Trophoblast cell (in vitro differentiated cells and primary cell): ENCODE data around the gene AIRE.
A peak's percentile ranks its signal among the peaks of the same experiment; 100 is the strongest.

Experiments
- DNase-seq, 2 donors: peaks; one replicate each; pipeline ENCODE4 v3.0.0-alpha.2; 2016
- H2AFZ ChIP-seq: 2 replicates; pipeline ENCODE4 v1.6.1; 2013; ENCODE audit warnings: low read length, moderate library complexity, mild to moderate bottlenecking; ENCODE audit not compliant: insufficient read depth, poor library complexity
- H2AK5ac ChIP-seq: 2 replicates; pipeline ENCODE4 v1.6.1; 2013; ENCODE audit warnings: mild to moderate bottlenecking, low read length
- H2BK120ac ChIP-seq: 2 replicates; pipeline ENCODE4 v1.6.1; 2013; ENCODE audit warnings: low read length, mild to moderate bottlenecking, moderate library complexity; ENCODE audit not compliant: insufficient read depth, poor library complexity
- H2BK12ac ChIP-seq: 2 replicates; pipeline ENCODE4 v1.6.1; 2013; ENCODE audit warnings: mild to moderate bottlenecking, low read length, moderate library complexity
- H2BK5ac ChIP-seq: 2 replicates; pipeline ENCODE4 v1.6.1; 2013; ENCODE audit warnings: low read length, low read depth, moderate library complexity, mild to moderate bottlenecking; ENCODE audit not compliant: poor library complexity
- H3K14ac ChIP-seq: 2 replicates; pipeline ENCODE4 v1.6.1; 2013; ENCODE audit warnings: mild to moderate bottlenecking, low read length
- H3K18ac ChIP-seq: 2 replicates; pipeline ENCODE4 v1.6.1; 2013; ENCODE audit warnings: mild to moderate bottlenecking, low read length
- H3K23ac ChIP-seq: 2 replicates; pipeline ENCODE4 v1.6.1; 2013; ENCODE audit warnings: low read length
- H3K27ac ChIP-seq: 2 replicates; pipeline ENCODE4 v1.5.1; 2013; ENCODE audit warnings: low read depth, mild to moderate bottlenecking, inconsistent platforms, low read length, moderate library complexity
- H3K27me3 ChIP-seq: 2 replicates; pipeline ENCODE4 v1.6.1; 2013; ENCODE audit warnings: inconsistent platforms, mild to moderate bottlenecking, low read length, moderate library complexity; ENCODE audit not compliant: insufficient read depth
- H3K36me3 ChIP-seq, 2 experiments: 1 replicate in 1 of 2; 2 replicates in 1 of 2; pipeline ENCODE4 v1.6.1; 2013; ENCODE audit warnings: low read length in 2 of 2, mild to moderate bottlenecking in 2 of 2, moderate library complexity in 1 of 2; ENCODE audit not compliant: insufficient read depth in 2 of 2, control insufficient read depth in 1 of 2
- H3K4ac ChIP-seq: 2 replicates; pipeline ENCODE4 v1.6.1; 2013; ENCODE audit warnings: low read depth, mild to moderate bottlenecking, low read length, moderate library complexity
- H3K4me1 ChIP-seq, 2 experiments: 1 replicate in 1 of 2; 2 replicates in 1 of 2; pipeline ENCODE4 v1.6.1; 2013; ENCODE audit warnings: low read length in 2 of 2, mild to moderate bottlenecking in 2 of 2, moderate library complexity in 1 of 2; ENCODE audit not compliant: insufficient read depth in 2 of 2, control insufficient read depth in 1 of 2
- H3K4me2 ChIP-seq: 2 replicates; pipeline ENCODE4 v1.6.1; 2013; ENCODE audit warnings: inconsistent platforms, mild to moderate bottlenecking, low read length, moderate library complexity
- H3K4me3 ChIP-seq: 2 replicates; pipeline ENCODE4 v1.5.1; 2013; ENCODE audit warnings: mild to moderate bottlenecking, low read depth, low read length, inconsistent platforms
- H3K79me1 ChIP-seq: one replicate; pipeline ENCODE4 v1.6.1; 2013; ENCODE audit warnings: low read length
- H3K79me2 ChIP-seq: 2 replicates; pipeline ENCODE4 v1.6.1; 2013; ENCODE audit warnings: low read length, mild to moderate bottlenecking; ENCODE audit not compliant: control insufficient read depth, insufficient read depth, poor library complexity
- H3K9ac ChIP-seq: 2 replicates; pipeline ENCODE4 v1.6.1; 2013; ENCODE audit warnings: mild to moderate bottlenecking, low read length
- H3K9me3 ChIP-seq: 2 replicates; pipeline ENCODE4 v1.6.1; 2013; ENCODE audit warnings: low read depth, mild to moderate bottlenecking, control low read depth, inconsistent platforms, low read length; ENCODE audit not compliant: insufficient read depth
- H4K12ac ChIP-seq: 2 replicates; pipeline ENCODE4 v1.6.1; 2013; ENCODE audit warnings: low read depth, mild to moderate bottlenecking, low read length, moderate library complexity
- H4K8ac ChIP-seq: 2 replicates; pipeline ENCODE4 v1.6.1; 2013; ENCODE audit warnings: low read depth, mild to moderate bottlenecking, low read length, moderate library complexity
- H4K91ac ChIP-seq: one replicate; pipeline ENCODE4 v1.6.1; 2013; ENCODE audit warnings: low read depth, mild to moderate bottlenecking, low read length, moderate library complexity
- WGBS: extraction: QIAGEN DNeasy Blood & Tissue Kit; methylation state at CpG from one replicate; pipeline ENCODE4 v1.1.7; 2013; ENCODE audit warnings: missing lambda C conversion rate; ENCODE audit not compliant: insufficient read length, insufficient coverage; ENCODE audit errors: extremely low coverage; 5-methylcytosine and 5-hydroxymethylcytosine counted together

The AIRE gene

DNA sequence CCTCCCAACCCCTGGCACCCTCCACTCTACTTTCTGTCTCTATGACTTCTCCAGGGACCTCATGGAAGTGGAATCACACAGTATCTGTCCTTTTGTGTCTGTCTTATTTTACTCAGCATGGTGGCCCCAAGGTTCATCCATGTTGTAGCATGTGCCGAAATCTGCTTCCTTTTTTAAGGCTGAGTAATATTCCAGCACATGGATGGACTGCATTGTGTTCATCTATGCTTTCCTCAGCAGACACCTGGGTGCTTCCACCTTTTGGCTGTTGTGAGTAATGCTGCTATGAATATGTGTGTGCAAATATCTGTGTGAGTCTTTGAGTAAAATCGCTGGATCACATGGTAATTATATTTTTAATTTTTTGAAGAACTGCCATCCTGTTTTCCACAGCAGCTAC is 12.6 kb downstream of the AIRE start:
- H2BK12ac ChIP-seq, result no peak overlapping the region
- H3K27me3 ChIP-seq, result no peaks in the 10 kb centered on the region
- no peak overlapping the region for H4K8ac ChIP-seq
- peaks cover 9% of the 10 kb centered on the region in 2 experiments for H3K4me1 ChIP-seq
- H3K79me1 ChIP-seq, result peaks cover 14% of the 10 kb centered on the region
- H3K4ac ChIP-seq, result no peak overlapping the region
- no peak overlapping the region for H2BK5ac ChIP-seq
- H3K36me3 ChIP-seq, result no peaks in the 10 kb centered on the region
- H4K91ac ChIP-seq, result no peak overlapping the region
- no peak overlapping the region for H3K4me2 ChIP-seq
- no peak overlapping the region for H4K12ac ChIP-seq
- H3K9ac ChIP-seq, result no peak overlapping the region
- H2AFZ ChIP-seq, result no peak overlapping the region
- no peak overlapping the region for H2BK120ac ChIP-seq
- H3K27ac ChIP-seq, result no peak overlapping the region
- H3K79me2 ChIP-seq, result peaks cover 12% of the 10 kb centered on the region
- WGBS, result no CpG with 5 or more reads among the region's 2 CpGs
- H2AK5ac ChIP-seq, result no peak overlapping the region
- H3K9me3 ChIP-seq, result no peaks in the 10 kb centered on the region
- no peak overlapping the region for H3K23ac ChIP-seq
- DNase-seq, result peak; percentile 23 to 56
- H3K18ac ChIP-seq, result no peak overlapping the region
- no peak overlapping the region for H3K14ac ChIP-seq
- H3K4me3 ChIP-seq, result no peak overlapping the region

DNA sequence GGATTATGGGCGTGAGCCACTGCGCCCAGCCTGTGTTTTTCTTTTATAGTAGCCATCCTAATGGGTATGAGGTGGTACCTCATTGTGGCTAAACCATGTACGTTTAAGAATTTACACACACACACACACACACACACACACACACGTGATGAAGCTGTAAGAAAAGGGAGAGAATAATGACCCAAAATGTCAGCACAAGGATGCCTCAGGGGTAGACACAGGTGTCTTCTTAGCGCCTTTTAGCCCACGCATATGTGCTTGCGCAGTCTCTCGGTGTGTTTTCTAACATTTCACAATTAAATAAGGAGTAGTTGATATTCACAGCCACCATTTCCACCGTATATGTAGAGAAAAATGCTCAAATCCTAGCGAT is 13.4 kb downstream of the AIRE start:
- no peak overlapping the region for H3K9ac ChIP-seq
- no peak overlapping the region for H3K23ac ChIP-seq
- no CpG with 5 or more reads among the region's 10 CpGs for WGBS
- no peaks in the 10 kb centered on the region for H3K36me3 ChIP-seq
- peak in 1 of 2 donors; percentile 34 for DNase-seq
- H2AFZ ChIP-seq, result peak overlapping the region; percentile 97
- H2BK120ac ChIP-seq, result no peak overlapping the region
- H4K12ac ChIP-seq, result no peak overlapping the region
- H3K4me3 ChIP-seq, result peak overlapping the region; percentile 87
- no peak overlapping the region for H3K18ac ChIP-seq
- H3K9me3 ChIP-seq, result no peaks in the 10 kb centered on the region
- no peak overlapping the region for H2AK5ac ChIP-seq
- peaks cover 12% of the 10 kb centered on the region for H3K79me2 ChIP-seq
- no peak overlapping the region for H2BK5ac ChIP-seq
- H4K91ac ChIP-seq, result peak overlapping the region; percentile 27
- H3K4me1 ChIP-seq, result peaks cover 9% of the 10 kb centered on the region in 2 experiments
- H3K4ac ChIP-seq, result no peak overlapping the region
- no peak overlapping the region for H4K8ac ChIP-seq
- H3K14ac ChIP-seq, result no peak overlapping the region
- peaks cover 14% of the 10 kb centered on the region for H3K79me1 ChIP-seq
- H3K27ac ChIP-seq, result peak overlapping the region; percentile 60
- H2BK12ac ChIP-seq, result no peak overlapping the region
- H3K4me2 ChIP-seq, result peak overlapping the region; percentile 71
- H3K27me3 ChIP-seq, result no peaks in the 10 kb centered on the region

DNA sequence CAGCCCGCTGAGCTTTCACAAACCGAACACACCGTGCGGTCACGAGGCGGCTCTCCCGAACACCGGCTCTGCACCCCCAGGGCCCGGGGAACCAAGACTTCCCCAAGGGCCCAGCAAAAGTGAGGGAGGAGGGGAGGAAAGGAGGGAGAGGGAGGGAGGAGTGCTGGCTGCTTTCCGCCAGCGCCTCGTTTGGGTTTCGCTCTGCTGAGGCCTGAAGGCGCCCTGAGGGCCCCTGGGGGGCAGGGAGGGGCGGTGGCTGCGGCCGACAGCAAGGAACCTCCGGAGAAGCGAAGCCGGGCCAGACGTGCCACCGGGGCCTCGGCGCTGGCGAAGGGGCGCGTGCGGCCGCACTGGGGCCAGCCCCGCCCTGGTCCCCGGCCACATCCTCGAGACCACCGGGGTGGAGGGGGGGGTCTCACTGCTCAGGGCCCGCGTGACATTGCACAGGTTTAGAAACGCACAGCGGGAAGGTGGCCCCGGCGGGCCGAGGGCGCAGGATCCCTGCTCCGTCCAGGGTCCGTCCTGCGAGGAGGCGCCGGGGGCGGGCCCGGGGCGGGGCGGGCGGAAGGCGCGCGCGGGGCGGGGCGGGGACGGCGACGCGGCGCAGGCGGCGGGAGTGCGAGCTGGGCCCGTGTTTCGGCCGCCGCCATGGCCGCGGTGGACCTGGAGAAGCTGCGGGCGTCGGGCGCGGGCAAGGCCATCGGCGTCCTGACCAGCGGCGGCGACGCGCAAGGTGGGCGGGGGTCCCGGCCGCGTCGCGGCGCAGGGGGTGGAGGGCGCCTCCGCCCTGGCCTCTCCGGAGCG is 14.0 kb downstream of the AIRE start, which contains the start of gene PFKL:
Gene PFKL (plus strand): TSS at position 596 of the 804 bp plus-strand sequence. CDS start 53 bp downstream, at position 649.
- H4K8ac ChIP-seq, result peak within 1 kb of the TSS; percentile 84
- WGBS, result no CpG with 5 or more reads among the region's 94 CpGs
- H3K36me3 ChIP-seq, result no peaks in the 10 kb centered on the region
- H3K23ac ChIP-seq, result no peak within 1 kb of the TSS
- H3K9me3 ChIP-seq, result no peaks in the 10 kb centered on the region
- peak within 1 kb of the TSS; percentile 88 for H3K18ac ChIP-seq
- H3K9ac ChIP-seq, result peak within 1 kb of the TSS; percentile 73
- H2AK5ac ChIP-seq, result peak within 1 kb of the TSS; percentile 92
- H4K12ac ChIP-seq, result peak within 1 kb of the TSS; percentile 79
- H3K4me3 ChIP-seq, result peak within 1 kb of the TSS; percentile 87
- peak within 1 kb of the TSS; percentile 50 for H2BK120ac ChIP-seq
- H3K27ac ChIP-seq, result peak within 1 kb of the TSS; percentile 64
- peak within 1 kb of the TSS; percentile 70 for H2BK5ac ChIP-seq
- H3K27me3 ChIP-seq, result no peaks in the 10 kb centered on the region
- peaks cover 14% of the 10 kb centered on the region for H3K79me1 ChIP-seq
- peak within 1 kb of the TSS; percentile 92 for H3K4me2 ChIP-seq
- H2BK12ac ChIP-seq, result no peak within 1 kb of the TSS
- H3K4ac ChIP-seq, result peak within 1 kb of the TSS; percentile 88
- peak within 1 kb of the TSS; percentile 97 for H2AFZ ChIP-seq
- peaks cover 12% of the 10 kb centered on the region for H3K79me2 ChIP-seq
- DNase-seq, result peak; percentile 41 to 69
- peak within 1 kb of the TSS; percentile 86 for H3K14ac ChIP-seq
- H4K91ac ChIP-seq, result peak within 1 kb of the TSS; percentile 89
- peaks cover 9% of the 10 kb centered on the region in 2 experiments for H3K4me1 ChIP-seq

DNA sequence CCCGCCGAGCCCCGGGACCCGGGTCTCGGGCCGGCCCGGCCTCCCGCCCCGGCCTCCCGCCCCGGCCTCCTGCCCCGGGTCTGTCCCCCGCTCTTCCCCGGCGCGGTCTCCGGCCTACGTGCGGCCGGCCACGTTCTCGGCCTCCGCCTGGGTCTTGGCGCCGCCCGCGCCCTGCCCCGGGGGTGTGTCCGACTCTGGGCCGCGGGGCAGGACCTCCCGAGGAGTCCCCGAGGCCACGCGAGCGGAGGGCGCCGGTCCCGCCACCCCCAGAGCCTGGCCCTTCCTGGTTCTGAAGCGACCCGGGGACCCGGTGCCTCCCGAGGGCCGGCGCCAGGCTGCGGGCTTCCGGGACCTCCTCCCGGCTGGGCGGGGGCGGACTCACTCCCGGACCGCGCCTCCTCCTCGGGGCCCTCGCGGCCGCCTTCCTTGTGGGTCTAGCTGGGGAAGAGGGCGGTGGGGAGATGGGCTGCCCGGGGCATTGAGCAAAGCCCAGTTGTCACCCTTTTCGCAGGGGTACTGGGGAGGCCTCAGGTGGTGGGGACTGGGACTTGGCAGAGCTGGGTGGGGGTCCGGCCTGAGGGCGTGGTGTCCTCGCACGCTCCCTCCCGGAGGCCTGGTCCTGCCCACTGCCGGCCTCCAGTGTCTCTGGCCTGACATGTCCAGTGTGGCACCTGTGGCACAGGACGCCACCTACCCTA is 14.7 kb downstream of the AIRE start:
- Histone ChIP-seq H2BK5ac (peak overlapping the region; percentile 55), H4K91ac (peak overlapping the region; percentile 89), H3K79me2 (peaks cover 12% of the 10 kb centered on the region), H3K4ac (peak overlapping the region; percentile 88), H2AK5ac (peak overlapping the region; percentile 92), H3K14ac (peak overlapping the region; percentile 83), H3K18ac (peak overlapping the region; percentile 80), H3K4me1 (peaks cover 9% of the 10 kb centered on the region in 2 experiments), H3K23ac (no peak overlapping the region), H3K9ac (peak overlapping the region; percentile 73), H3K4me3 (peak overlapping the region; percentile 87), H4K8ac (peak overlapping the region; percentile 73), H3K36me3 (no peaks in the 10 kb centered on the region), H4K12ac (peak overlapping the region; percentile 79), H2BK12ac (no peak overlapping the region), H2AFZ (peak overlapping the region; percentile 77), H3K27me3 (no peaks in the 10 kb centered on the region), H2BK120ac (peak overlapping the region; percentile 50), H3K4me2 (peak overlapping the region; percentile 92), H3K79me1 (peaks cover 14% of the 10 kb centered on the region), H3K27ac (peak overlapping the region; percentile 64), H3K9me3 (no peaks in the 10 kb centered on the region)
- no CpG with 5 or more reads among the region's 67 CpGs for WGBS
- DNase-seq, result peak; percentile 62 to 77
